GM06990 (cell line): Measurements from ENCODE around the gene SRD5A3.
A peak's percentile ranks its signal among the peaks of the same experiment; 100 is the strongest.

Experiments used
- DNase-seq: peaks from one replicate; pipeline ENCODE4 v3.0.0-alpha.2; 2011; ENCODE audit not compliant: insufficient read length; ENCODE audit errors: extremely low read depth
- H3K27me3 ChIP-seq: replicated peaks from 2 replicates; pipeline ENCODE4 v1.6.0; 2011; ENCODE audit warnings: low read length; ENCODE audit not compliant: control insufficient read depth, insufficient read depth
- H3K36me3 ChIP-seq: 2 replicates; pipeline ENCODE4 v1.5.1; 2011; ENCODE audit warnings: low read length; ENCODE audit not compliant: control insufficient read depth, insufficient read depth
- H3K4me3 ChIP-seq: replicated peaks from 2 replicates; pipeline ENCODE4 v1.5.1; 2011; ENCODE audit warnings: low read depth, mild to moderate bottlenecking, control low read depth, low read length
- TF ChIP-seq, protein P1 (sequence below): IDR thresholded peaks from 2 replicates; pipeline ENCODE4 v1.5.1; 2011; ENCODE audit warnings: low read length, control low read depth, mild to moderate bottlenecking, inconsistent platforms; ENCODE audit not compliant: insufficient read depth, poor library complexity, severe bottlenecking

The SRD5A3 gene

DNA sequence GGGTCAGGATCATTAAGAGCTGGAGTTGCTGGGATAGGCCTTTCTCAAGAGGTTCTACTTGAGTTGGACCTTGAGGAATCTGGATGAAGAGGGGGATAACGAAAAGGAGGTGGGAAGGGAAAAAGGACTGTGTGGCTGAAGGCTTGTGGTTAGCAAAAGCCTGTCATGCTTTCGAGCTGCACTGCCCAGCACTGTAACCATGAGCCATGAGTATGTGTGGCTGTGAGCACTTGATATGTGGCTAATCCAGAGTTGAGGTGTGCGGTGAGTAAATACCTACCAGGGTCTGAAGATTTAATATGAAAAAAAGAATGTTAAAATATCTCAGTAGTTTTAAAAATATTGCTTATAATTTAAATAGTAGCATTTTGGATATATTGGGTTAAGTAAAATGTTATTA is 61.1 kb downstream of the SRD5A3 start:
- Histone ChIP-seq H3K27me3 (no peaks in the 10 kb centered on the region), H3K4me3 (no peak overlapping the region), H3K36me3 (peaks cover 6% of the 10 kb centered on the region)
- TF ChIP-seq, protein P1, sequence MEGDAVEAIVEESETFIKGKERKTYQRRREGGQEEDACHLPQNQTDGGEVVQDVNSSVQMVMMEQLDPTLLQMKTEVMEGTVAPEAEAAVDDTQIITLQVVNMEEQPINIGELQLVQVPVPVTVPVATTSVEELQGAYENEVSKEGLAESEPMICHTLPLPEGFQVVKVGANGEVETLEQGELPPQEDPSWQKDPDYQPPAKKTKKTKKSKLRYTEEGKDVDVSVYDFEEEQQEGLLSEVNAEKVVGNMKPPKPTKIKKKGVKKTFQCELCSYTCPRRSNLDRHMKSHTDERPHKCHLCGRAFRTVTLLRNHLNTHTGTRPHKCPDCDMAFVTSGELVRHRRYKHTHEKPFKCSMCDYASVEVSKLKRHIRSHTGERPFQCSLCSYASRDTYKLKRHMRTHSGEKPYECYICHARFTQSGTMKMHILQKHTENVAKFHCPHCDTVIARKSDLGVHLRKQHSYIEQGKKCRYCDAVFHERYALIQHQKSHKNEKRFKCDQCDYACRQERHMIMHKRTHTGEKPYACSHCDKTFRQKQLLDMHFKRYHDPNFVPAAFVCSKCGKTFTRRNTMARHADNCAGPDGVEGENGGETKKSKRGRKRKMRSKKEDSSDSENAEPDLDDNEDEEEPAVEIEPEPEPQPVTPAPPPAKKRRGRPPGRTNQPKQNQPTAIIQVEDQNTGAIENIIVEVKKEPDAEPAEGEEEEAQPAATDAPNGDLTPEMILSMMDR: no peak
- no peak for DNase-seq

DNA sequence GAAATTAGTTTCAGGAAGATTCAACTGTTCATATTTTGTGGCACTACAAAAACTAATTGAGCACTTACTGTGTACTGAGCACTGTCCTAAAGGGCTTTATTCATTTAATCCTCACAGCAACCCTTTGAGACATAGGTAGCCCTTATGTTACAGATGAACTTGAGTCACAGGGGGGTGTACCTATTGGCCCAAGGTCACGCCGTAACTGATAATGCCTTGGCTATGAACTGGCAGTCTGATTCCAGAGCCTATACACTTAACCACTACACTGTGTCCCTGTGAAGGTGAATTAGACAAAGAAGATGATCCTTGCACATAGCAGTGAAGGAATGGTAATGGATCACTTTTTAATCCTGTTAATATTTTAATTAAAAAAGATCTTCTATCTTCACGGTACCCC is 61.7 kb downstream of the SRD5A3 start:
- TF ChIP-seq, protein P1: no peak
- DNase-seq: no peak
- H3K36me3 ChIP-seq: peaks cover 6% of the 10 kb centered on the region

DNA sequence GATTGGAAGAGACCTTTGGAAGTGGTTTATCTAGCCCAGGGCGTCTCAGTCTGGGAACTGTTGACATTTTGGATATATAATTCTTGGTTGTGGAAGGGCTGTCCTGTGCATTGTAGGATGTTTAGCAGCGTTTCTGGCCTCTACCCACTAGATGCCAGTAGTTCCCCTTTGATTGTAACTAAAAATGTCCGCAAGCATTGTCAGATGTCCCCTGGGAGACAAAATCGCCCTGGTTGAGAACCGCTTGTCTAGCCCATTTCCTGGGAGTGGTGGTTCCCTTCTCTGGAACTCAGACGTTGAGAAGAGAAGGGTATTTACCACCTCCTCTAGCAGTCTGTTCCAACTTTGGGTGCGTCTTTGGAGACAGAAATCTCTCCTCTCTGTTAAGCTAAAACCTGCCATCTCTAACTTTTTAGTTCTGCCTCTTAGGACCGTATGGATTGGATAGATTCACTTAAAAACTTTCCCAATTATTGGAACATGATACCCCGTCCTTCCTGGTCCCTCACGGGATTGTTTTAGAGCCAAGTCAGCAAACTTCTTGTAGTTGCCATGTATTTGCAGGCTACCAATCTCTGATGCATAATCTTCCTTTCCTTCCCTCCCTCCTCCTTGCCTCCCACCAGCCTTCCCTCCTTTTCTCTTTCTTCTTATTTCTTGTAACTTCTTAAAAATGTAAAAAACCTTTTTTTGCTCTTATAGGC is 63.6 kb downstream of the SRD5A3 start:
- DNase-seq: no peak
- Histone ChIP-seq H3K4me3 (no peak overlapping the region), H3K27me3 (no peaks in the 10 kb centered on the region), H3K36me3 (peaks cover 6% of the 10 kb centered on the region)
- TF ChIP-seq, protein P1: peak; percentile 53

More for the DNA sequence above, 61.7 kb downstream of the SRD5A3 start:
- Histone ChIP-seq H3K27me3 (no peaks in the 10 kb centered on the region), H3K4me3 (no peak overlapping the region)

DNA sequence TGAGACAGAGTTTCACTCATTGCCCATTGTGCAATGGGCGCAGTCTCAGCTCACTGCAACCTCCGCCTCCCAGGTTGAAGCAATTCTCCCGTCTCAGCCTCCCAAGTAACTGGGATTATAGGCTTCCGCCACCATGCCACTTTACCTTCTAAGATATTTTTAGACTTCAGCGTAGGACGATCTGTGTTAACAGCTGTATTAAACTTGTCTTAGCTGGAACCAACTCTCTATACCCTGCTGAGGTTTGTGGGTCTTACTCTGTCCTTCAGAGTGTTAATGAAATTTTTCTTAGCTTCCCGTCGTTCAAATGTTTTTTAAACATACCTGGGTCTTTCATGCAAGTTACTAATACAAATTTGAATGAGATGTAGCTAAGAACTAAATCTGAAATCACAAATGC is 64.4 kb downstream of the SRD5A3 start:
- DNase-seq: no peak
- peaks cover 6% of the 10 kb centered on the region for H3K36me3 ChIP-seq
- no peak overlapping the region for H3K4me3 ChIP-seq
- H3K27me3 ChIP-seq: no peaks in the 10 kb centered on the region
- TF ChIP-seq, protein P1: no peak

DNA sequence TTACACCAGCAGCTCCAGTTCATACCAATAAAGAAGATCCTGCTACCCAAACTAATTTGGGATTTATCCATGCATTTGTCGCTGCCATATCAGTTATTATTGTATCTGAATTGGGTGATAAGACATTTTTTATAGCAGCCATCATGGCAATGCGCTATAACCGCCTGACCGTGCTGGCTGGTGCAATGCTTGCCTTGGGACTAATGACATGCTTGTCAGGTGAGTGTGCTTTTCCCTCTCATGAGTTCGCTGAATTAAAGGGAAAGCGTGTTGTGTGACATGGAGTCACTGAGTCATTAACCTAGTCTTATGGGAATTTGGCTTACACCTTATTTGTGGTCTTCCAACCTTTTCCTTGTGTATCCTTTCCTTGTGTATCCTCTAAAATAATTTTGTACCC is 65.6 kb downstream of the SRD5A3 start:
- peaks cover 4% of the 10 kb centered on the region for H3K36me3 ChIP-seq
- no peak for DNase-seq
- H3K27me3 ChIP-seq: no peaks in the 10 kb centered on the region
- H3K4me3 ChIP-seq: no peak overlapping the region
- TF ChIP-seq, protein P1: no peak

DNA sequence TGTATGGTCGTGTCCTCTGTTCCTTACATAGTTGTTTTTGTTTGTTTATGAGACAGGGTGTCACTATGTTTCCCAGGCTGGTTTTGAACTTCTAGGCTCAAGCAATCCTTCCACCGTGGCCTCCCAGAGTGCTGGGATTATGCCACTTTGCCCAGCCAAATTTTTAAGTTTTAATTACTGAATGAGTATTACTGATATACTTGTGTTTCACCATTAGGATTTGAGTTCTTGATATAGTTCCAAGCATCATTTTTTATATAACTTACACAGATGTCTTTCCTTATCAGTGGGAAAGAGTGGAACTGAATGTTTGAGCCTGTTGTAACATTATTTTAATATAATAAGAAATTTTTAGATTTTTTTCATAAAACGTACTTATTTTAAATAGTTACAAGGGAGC is 70.1 kb downstream of the SRD5A3 start:
- H3K36me3 ChIP-seq: peaks cover 14% of the 10 kb centered on the region

More for the DNA sequence above, 70.1 kb downstream of the SRD5A3 start:
- H3K4me3 ChIP-seq: no peak overlapping the region
- no peaks in the 10 kb centered on the region for H3K27me3 ChIP-seq
- no peak for DNase-seq
- TF ChIP-seq, protein P1: no peak
